Heart left ventricle (tissue), 16 donors: ENCODE data around the gene RBP2. TPM values are rescaled to one million over a fixed set of nuclear protein-coding genes. Genes with fewer than 3 reads are reported as not detected.
A peak's percentile ranks its signal among the peaks of the same experiment; 100 is the strongest.

Experiments
- ATAC-seq, 4 donors: fragments of 200-7000 bp; cut with Tn5 transposase; one replicate each; pipeline ENCODE4 v1.9.1; 2020 to 2022; ENCODE audit warnings: moderate library complexity in 4 of 4, mild to moderate bottlenecking in 3 of 4, moderate number of reproducible peaks in 1 of 4
- DNase-seq, 5 donors: peaks; one replicate each; pipeline ENCODE4 v3.0.0-alpha.2; 2020
- H3K27ac ChIP-seq, 12 donors: fragments of 200-600 bp; sonication (generic) in 4 of 12; one replicate each; pipeline versions ENCODE4 v1.5.0 to v1.8.0; 2016 to 2022; ENCODE audit warnings: mild to moderate bottlenecking in 2 of 12
- H3K27me3 ChIP-seq, 9 donors: fragments of 200-600 bp; sonication (generic) in 2 of 9; one replicate each; pipeline versions ENCODE4 v1.5.1 to v1.8.0; 2016 to 2022; ENCODE audit warnings: mild to moderate bottlenecking in 3 of 9
- H3K36me3 ChIP-seq, 9 donors: fragments of 200-600 bp; sonication (generic) in 2 of 9; one replicate each; pipeline versions ENCODE4 v1.5.0 to v1.8.0; 2018 to 2022; ENCODE audit warnings: mild to moderate bottlenecking in 2 of 9
- H3K4me1 ChIP-seq, 12 donors: fragments of 200-600 bp; sonication (generic) in 4 of 12; one replicate each; pipeline versions ENCODE4 v1.5.0 to v1.8.0; 2016 to 2022; ENCODE audit warnings: mild to moderate bottlenecking in 3 of 12
- H3K4me3 ChIP-seq, 12 donors: fragments of 200-600 bp; sonication (generic) in 4 of 12; one replicate each; pipeline versions ENCODE4 v1.5.0 to v1.8.0; 2017 to 2022; ENCODE audit warnings: mild to moderate bottlenecking in 9 of 12, moderate library complexity in 4 of 12
- H3K9me3 ChIP-seq, 12 donors: fragments of 200-600 bp; sonication (generic) in 4 of 12; one replicate each; pipeline versions ENCODE4 v1.5.0 to v1.8.0; 2016 to 2022; ENCODE audit warnings: mild to moderate bottlenecking in 1 of 12
- POLR2A ChIP-seq, 2 donors: fragments of 450-650 bp; IDR thresholded peaks; one replicate each; pipeline ENCODE4 v1.6.1; 2017; ENCODE audit warnings: antibody characterized with exemption in 2 of 2, mild to moderate bottlenecking in 2 of 2, moderate library complexity in 2 of 2
- WGBS, 4 donors: extraction: QIAGEN DNeasy Blood & Tissue Kit in 2 of 4; methylation state at CpG; one replicate each; pipeline versions ENCODE4 v1.1.5 to v1.1.7; 2013 to 2018; 5-methylcytosine and 5-hydroxymethylcytosine counted together
- intact Hi-C, 10 donors: fragments of 100-400 bp; cut with DNase I; formaldehyde crosslinking; loops; one replicate each; pipeline versions ENCODE4 v1.11.1 to v1.14.2; 2022
- polyA plus RNA-seq, 2 donors: library from polyadenylated mRNA; stranded (reverse); fragments of 200-250 nt; gene quantifications; one replicate each; pipeline ENCODE4 v1.2.3, GENCODE V29; 2013
- total RNA-seq, 9 donors: library from RNA; depleted of rRNA in 2 of 9; stranded (reverse); fragments of >200 nt in 2 of 9; fragmentation: NEBNext Ultra II Directional in 3 of 9; extraction: Animal tissue kit (Norgen Biotek cat#: 25700) in 3 of 9; gene quantifications; one replicate each; pipeline versions ENCODE4 v1.1.0 to v1.2.4, GENCODE V29; 2016 to 2023
- TF ChIP-seq, protein P1 (sequence below), 12 donors: fragments of 200-600 bp; sonication (generic) in 4 of 12; IDR thresholded peaks; one replicate each; pipeline versions ENCODE4 v1.5.0 to v1.8.0; 2018 to 2022; ENCODE audit warnings: antibody characterized with exemption in 12 of 12, mild to moderate bottlenecking in 5 of 12
- donor health status: ischemic (EF 13 %, LVEDD 7.1; RV severe dilation, severe dysfunction).
- donor health status: healthy with polysubstance abuse.
- donor health status: DM: no; HTN: yes; CAD: no.
- donor health status: DM: no; HTN: no; CAD: no.
- donor health status: ischemic (EF 25% LVEDD 6.9; RV normal size, moderate dysfunction).
- donor health status: ischemic (EF 25% LVEDD 5.7; RV mildly dilated, moderate dysfunction).
- donor health status: healthy.
- donor health status: DM: yes; HTN: yes; CAD: no.
- donor health status: ischemic (EF 35%, LVEDD 5.7; RV mildly dilated, moderate dysfunction).
- donor health status: nonischemic (EF 11% LVEDD 7.7; RV severe dilation, severe dysfunction).
- donor health status: DM: yes; HTN: yes; CAD: no.
- donor health status: PGD.
- donor health status: ischemic (EF 29% LVEDD 5.4; RV normal size, mild dysfunction).
- donor health status: nonischemic (EF 23%, LVEDD 6.1; RV moderate dilation, normal function).

RBP2 gene
- total and polyA plus RNA-seq, 11 donors: 0.25 TPM; not detected in 10

DNA sequence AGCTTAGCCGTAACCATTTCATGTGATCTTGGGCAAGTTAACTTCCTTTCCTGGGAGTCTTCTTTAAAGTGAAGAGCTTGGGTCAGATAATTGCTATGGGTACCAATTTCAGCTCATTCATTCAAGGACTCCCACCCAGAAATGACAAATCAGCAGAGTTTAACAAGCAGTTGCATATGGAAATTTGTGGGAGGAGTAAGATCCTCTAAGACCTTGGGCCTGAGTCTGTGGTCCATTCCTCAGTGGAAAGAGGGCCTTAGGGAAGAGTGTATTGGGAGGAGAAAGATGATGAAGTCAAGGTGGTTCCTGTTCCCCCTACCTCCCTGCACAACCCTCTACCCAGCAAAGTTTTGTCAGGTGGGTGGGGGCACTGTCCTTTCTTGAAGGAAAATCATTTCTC is 42.1 kb downstream of the RBP2 start:
- peaks cover 0 to 5% (median 0%) of the 10 kb centered on the region in 12 donors for H3K9me3 ChIP-seq
- WGBS, 4 donors: 88 to 100% (median 91%) methylated on average over 1 of the region's 1 CpG
- no peak for TF ChIP-seq POLR2A (IDR thresholded peaks at IDR 0.05)
- TF ChIP-seq, protein P1, sequence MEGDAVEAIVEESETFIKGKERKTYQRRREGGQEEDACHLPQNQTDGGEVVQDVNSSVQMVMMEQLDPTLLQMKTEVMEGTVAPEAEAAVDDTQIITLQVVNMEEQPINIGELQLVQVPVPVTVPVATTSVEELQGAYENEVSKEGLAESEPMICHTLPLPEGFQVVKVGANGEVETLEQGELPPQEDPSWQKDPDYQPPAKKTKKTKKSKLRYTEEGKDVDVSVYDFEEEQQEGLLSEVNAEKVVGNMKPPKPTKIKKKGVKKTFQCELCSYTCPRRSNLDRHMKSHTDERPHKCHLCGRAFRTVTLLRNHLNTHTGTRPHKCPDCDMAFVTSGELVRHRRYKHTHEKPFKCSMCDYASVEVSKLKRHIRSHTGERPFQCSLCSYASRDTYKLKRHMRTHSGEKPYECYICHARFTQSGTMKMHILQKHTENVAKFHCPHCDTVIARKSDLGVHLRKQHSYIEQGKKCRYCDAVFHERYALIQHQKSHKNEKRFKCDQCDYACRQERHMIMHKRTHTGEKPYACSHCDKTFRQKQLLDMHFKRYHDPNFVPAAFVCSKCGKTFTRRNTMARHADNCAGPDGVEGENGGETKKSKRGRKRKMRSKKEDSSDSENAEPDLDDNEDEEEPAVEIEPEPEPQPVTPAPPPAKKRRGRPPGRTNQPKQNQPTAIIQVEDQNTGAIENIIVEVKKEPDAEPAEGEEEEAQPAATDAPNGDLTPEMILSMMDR (IDR thresholded peaks at IDR 0.05): no peak
- H3K27ac ChIP-seq: peak overlapping the region in 1 of 12 donors; percentile 80
- ATAC-seq: no peak
- H3K36me3 ChIP-seq: no peaks in the 10 kb centered on the region
- no peaks in the 10 kb centered on the region for H3K27me3 ChIP-seq
- no peak overlapping the region for H3K4me3 ChIP-seq
- peaks cover 0 to 21% (median 0%) of the 10 kb centered on the region in 12 donors for H3K4me1 ChIP-seq
- no peak for DNase-seq
- intact Hi-C loops: no loop called here

DNA sequence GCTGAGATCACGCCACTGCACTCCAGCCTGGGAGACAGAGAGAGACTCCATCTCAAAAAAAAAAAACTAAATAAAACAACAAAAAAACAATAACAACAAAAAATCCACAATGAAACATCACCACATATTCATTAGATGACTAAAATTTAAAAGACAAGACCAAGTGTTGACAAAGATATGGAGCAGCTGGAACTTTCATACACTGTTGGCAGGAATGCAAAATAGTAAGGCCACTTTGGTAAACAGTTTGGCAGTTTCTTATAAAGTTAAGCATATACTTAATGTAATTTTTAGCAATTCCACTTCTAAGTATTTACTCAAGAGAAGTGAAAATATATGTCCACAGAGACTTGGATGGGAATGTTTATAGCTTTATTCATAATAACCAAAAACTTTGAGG is 43.2 kb downstream of the RBP2 start:
- H3K27ac ChIP-seq: no peak overlapping the region
- H3K4me1 ChIP-seq: peaks cover 0 to 21% (median 0%) of the 10 kb centered on the region in 12 donors
- TF ChIP-seq, protein P1 (IDR thresholded peaks at IDR 0.05): no peak
- no peak for TF ChIP-seq POLR2A (IDR thresholded peaks at IDR 0.05)
- intact Hi-C loops: no loop called here
- ATAC-seq: no peak
- no peaks in the 10 kb centered on the region for H3K36me3 ChIP-seq
- 96 to 100% (median 100%) methylated on average over 1 of the region's 1 CpG for WGBS, 4 donors
- no peak for DNase-seq
- no peaks in the 10 kb centered on the region for H3K27me3 ChIP-seq
- peaks cover 0 to 5% (median 0%) of the 10 kb centered on the region in 12 donors for H3K9me3 ChIP-seq
- no peak overlapping the region for H3K4me3 ChIP-seq

DNA sequence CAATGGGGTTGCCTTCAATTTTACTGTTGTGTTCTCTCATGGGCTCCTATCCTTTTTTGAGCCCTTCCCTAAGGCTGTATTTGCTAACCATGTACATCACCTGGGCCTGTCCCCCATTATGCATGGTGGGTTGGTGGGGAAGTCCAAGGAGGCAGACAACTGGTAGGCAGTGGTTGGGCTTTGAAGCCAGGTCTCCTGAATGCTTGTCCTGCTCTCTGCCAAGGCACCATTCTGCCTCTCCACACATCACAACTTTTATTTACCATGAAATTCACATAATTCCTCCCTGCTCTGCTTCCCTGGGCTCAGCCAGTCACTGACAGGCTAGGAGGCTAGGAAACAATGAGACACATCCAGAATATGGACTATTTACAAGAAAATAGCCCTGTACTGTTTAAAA is 45.8 kb downstream of the RBP2 start:
- Histone ChIP-seq H3K36me3 (peaks cover 0 to 5% (median 0%) of the 10 kb centered on the region in 9 donors), H3K27ac (no peak overlapping the region), H3K27me3 (no peaks in the 10 kb centered on the region), H3K4me3 (no peak overlapping the region), H3K9me3 (peaks cover 0 to 5% (median 0%) of the 10 kb centered on the region in 12 donors), H3K4me1 (peaks cover 0 to 19% (median 0%) of the 10 kb centered on the region in 12 donors)
- intact Hi-C loops: no loop called here
- TF ChIP-seq, protein P1 (IDR thresholded peaks at IDR 0.05): no peak
- TF ChIP-seq POLR2A (IDR thresholded peaks at IDR 0.05): no peak
- ATAC-seq (no peak), DNase-seq (no peak)

DNA sequence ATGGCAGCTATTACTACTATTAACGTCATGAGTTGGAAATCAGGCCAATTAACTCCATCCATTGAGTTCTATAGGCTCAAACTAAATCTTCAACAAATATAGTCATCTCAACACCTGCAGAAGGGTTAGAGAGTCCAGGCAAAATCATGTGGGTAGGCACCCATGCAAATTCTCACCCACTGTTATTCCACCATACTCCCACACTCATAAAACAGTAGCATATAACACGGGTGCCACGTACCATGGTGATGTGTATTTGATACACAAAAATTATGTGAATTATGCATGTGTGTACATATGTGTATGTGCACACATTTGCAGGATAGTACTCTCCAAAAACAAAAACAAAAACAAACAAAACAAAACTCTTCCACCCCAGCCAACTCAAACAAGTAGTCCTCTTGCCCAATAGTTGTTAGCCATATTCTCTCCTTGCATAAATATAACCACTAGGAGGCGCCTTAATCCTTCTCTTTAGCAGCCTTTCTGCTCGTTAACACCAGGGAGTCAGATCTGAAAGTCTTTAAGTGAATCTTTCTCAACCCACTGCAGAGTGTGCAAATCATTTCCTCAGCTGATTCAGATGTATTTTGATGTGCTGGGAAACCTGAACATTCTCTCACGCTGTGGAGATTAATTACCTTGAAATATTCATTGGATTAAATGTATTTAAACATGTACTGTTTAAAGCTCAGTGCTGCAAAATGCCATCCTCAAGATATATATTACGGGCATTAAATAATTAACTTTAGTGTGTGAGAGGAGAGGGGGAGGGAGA is 48.8 kb downstream of the RBP2 start:
- H3K4me3 ChIP-seq: no peak overlapping the region
- peaks cover 0 to 5% (median 0%) of the 10 kb centered on the region in 12 donors for H3K4me1 ChIP-seq
- DNase-seq: no peak
- peak; percentile 64 to 90 (median 82) for ATAC-seq
- H3K36me3 ChIP-seq: peaks cover 0 to 25% (median 9%) of the 10 kb centered on the region in 9 donors
- no peaks in the 10 kb centered on the region for H3K9me3 ChIP-seq
- no peak for TF ChIP-seq POLR2A (IDR thresholded peaks at IDR 0.05)
- TF ChIP-seq, protein P1 (IDR thresholded peaks at IDR 0.05): peak; percentile 71 to 88 (median 85)
- intact Hi-C loops: loop anchor here (1.0 to 10.0 kb wide), 11 partner anchors 135 to 1437 kb away; partner anchors contain the start of gene CLSTN2 (in 6 of the 10)
- H3K27me3 ChIP-seq: no peaks in the 10 kb centered on the region
- 44 to 58% (median 52%) methylated on average over 7 of the region's 7 CpGs for WGBS, 4 donors
- H3K27ac ChIP-seq: no peak overlapping the region
